ENCODE results near the gene PARL.

Gene PARL

GRCh38 chr3:183873914-183874313 is 10.8 kb downstream of the PARL start:
- H3K36me3 ChIP-seq = peaks cover 0 to 14% (median 0%) of the 10 kb centered on the region in 3 donors
- H3K9me3 ChIP-seq = no peaks in the 10 kb centered on the region
- TF ChIP-seq CTCF (IDR thresholded peaks at IDR 0.05) = no peak
- intact Hi-C loops (cut with DNase I; ENCODE audit: low total_unique reads) = no loop called here
- no peaks in the 10 kb centered on the region for H3K27me3 ChIP-seq
- no peak overlapping the region for H3K4me3 ChIP-seq
- DNase-seq = no peak
- H3K27ac ChIP-seq = no peak overlapping the region
- peaks cover 0 to 19% (median 6%) of the 10 kb centered on the region in 4 donors for H3K4me1 ChIP-seq

GRCh38 chr3:183871541-183871940 is 13.1 kb downstream of the PARL start:
- Histone ChIP-seq H3K27ac (no peak overlapping the region), H3K4me3 (no peak overlapping the region), H3K27me3 (no peaks in the 10 kb centered on the region), H3K36me3 (peaks cover 7 to 17% (median 11%) of the 10 kb centered on the region in 3 donors), H3K9me3 (no peaks in the 10 kb centered on the region), H3K4me1 (peaks cover 0 to 19% (median 6%) of the 10 kb centered on the region in 4 donors)
- DNase-seq = no peak
- TF ChIP-seq CTCF (IDR thresholded peaks at IDR 0.05) = no peak
- intact Hi-C loops (cut with DNase I; ENCODE audit: low total_unique reads) = no loop called here

GRCh38 chr3:183870563-183870962 is 14.1 kb downstream of the PARL start:
- H3K4me1 ChIP-seq = peaks cover 0 to 12% (median 3%) of the 10 kb centered on the region in 4 donors
- H3K27ac ChIP-seq = no peak overlapping the region
- H3K36me3 ChIP-seq = peaks cover 16 to 26% (median 21%) of the 10 kb centered on the region in 3 donors
- H3K9me3 ChIP-seq = no peaks in the 10 kb centered on the region
- no peak for DNase-seq
- no peaks in the 10 kb centered on the region for H3K27me3 ChIP-seq
- TF ChIP-seq CTCF (IDR thresholded peaks at IDR 0.05) = no peak
- intact Hi-C loops (cut with DNase I; ENCODE audit: low total_unique reads) = no loop called here
- H3K4me3 ChIP-seq = no peak overlapping the region

- Histone ChIP-seq H3K36me3 (peaks cover 31 to 42% (median 37%) of the 10 kb centered on the region in 3 donors), H3K4me3 (no peak overlapping the region), H3K27me3 (no peaks in the 10 kb centered on the region), H3K27ac (no peak overlapping the region), H3K9me3 (no peaks in the 10 kb centered on the region), H3K4me1 (no peaks in the 10 kb centered on the region)
- no peak for DNase-seq
- TF ChIP-seq CTCF (IDR thresholded peaks at IDR 0.05) = no peak
- intact Hi-C loops (cut with DNase I; ENCODE audit: low total_unique reads) = no loop called here
These were observed 15.9 kb downstream of the PARL start for GRCh38 chr3:183868796-183869195.

- intact Hi-C loops (cut with DNase I; ENCODE audit: low total_unique reads) = no loop called here
- no peak for TF ChIP-seq CTCF (IDR thresholded peaks at IDR 0.05)
These were observed 22.1 kb downstream of the PARL start for GRCh38 chr3:183862610-183863009.

GRCh38 chr3:183857863-183858262 is 26.8 kb downstream of the PARL start:
- no peak for TF ChIP-seq CTCF (IDR thresholded peaks at IDR 0.05)
- no peak for DNase-seq
- H3K9me3 ChIP-seq = no peaks in the 10 kb centered on the region
- no peaks in the 10 kb centered on the region for H3K27me3 ChIP-seq
- H3K4me1 ChIP-seq = no peaks in the 10 kb centered on the region
- H3K36me3 ChIP-seq = peaks cover 29 to 90% (median 60%) of the 10 kb centered on the region in 3 donors
- no peak overlapping the region for H3K4me3 ChIP-seq
- no peak overlapping the region for H3K27ac ChIP-seq
- intact Hi-C loops (cut with DNase I; ENCODE audit: low total_unique reads) = no loop called here

More at GRCh38 chr3:183862610-183863009, 22.1 kb downstream of the PARL start:
- no peak for DNase-seq
- H3K9me3 ChIP-seq = no peaks in the 10 kb centered on the region
- H3K4me3 ChIP-seq = no peak overlapping the region
- H3K4me1 ChIP-seq = no peaks in the 10 kb centered on the region
- H3K36me3 ChIP-seq = peaks cover 65 to 98% (median 82%) of the 10 kb centered on the region in 3 donors
- H3K27me3 ChIP-seq = no peaks in the 10 kb centered on the region
- no peak overlapping the region for H3K27ac ChIP-seq

Measured in tibial artery (tissue), 4 donors.